NCI-H146 (cell line): ENCODE data around the gene TNPO3.
"Not testable (repeated sequence)": the region's sequence is repeated elsewhere in the genome, so short reads cannot be mapped to it uniquely, and the experiment has no call there.

Experiments used
- DNase-seq: peaks from one replicate; lab custom pipeline; 2025; lab: John Stamatoyannopoulos, UW

The TNPO3 gene

GRCh38 chr7:129069021-129069420 lies 14.1 kb upstream of the TNPO3 start:
- DNase-seq: no peak

- DNase-seq: no peak
Observed at GRCh38 chr7:129067943-129068548, 13.1 kb upstream of the TNPO3 start.

- DNase-seq: not testable (repeated sequence)
Observed at GRCh38 chr7:129067132-129067561, 12.2 kb upstream of the TNPO3 start.

GRCh38 chr7:129066290-129067131 lies 11.6 kb upstream of the TNPO3 start:
- no peak for DNase-seq

GRCh38 chr7:129055861-129056464 lies 1.1 kb upstream of the TNPO3 start:
- no peak for DNase-seq

- DNase-seq: no peak
Observed at GRCh38 chr7:129055294-129055816, 444 bp upstream of the TNPO3 start.

GRCh38 chr7:129053938-129054437 lies 923 bp downstream of the TNPO3 start:
- no peak for DNase-seq

- DNase-seq: no peak
Observed at GRCh38 chr7:129052441-129052840, 2.5 kb downstream of the TNPO3 start.

GRCh38 chr7:129051459-129051858 lies 3.5 kb downstream of the TNPO3 start:
- not testable (repeated sequence) for DNase-seq

GRCh38 chr7:129047761-129048160 lies 7.2 kb downstream of the TNPO3 start:
- DNase-seq: no peak

- DNase-seq: no peak
Observed at GRCh38 chr7:129045682-129046081, 9.2 kb downstream of the TNPO3 start.

- DNase-seq: no peak
Observed at GRCh38 chr7:129043012-129043411, 11.9 kb downstream of the TNPO3 start.

GRCh38 chr7:129041142-129042085 lies 13.5 kb downstream of the TNPO3 start:
- no peak for DNase-seq

GRCh38 chr7:129038468-129038867 lies 16.4 kb downstream of the TNPO3 start:
- DNase-seq: not testable (repeated sequence)

GRCh38 chr7:129037585-129037984 lies 17.3 kb downstream of the TNPO3 start:
- no peak for DNase-seq

GRCh38 chr7:129032017-129032416 lies 22.9 kb downstream of the TNPO3 start:
- no peak for DNase-seq

- DNase-seq: no peak
Observed at GRCh38 chr7:129030440-129030839, 24.5 kb downstream of the TNPO3 start.

GRCh38 chr7:129024125-129024524 lies 30.8 kb downstream of the TNPO3 start:
- no peak for DNase-seq

- DNase-seq: no peak
Observed at GRCh38 chr7:129021656-129022055, 33.3 kb downstream of the TNPO3 start.

- no peak for DNase-seq
Observed at GRCh38 chr7:129017933-129018538, 36.9 kb downstream of the TNPO3 start.

- DNase-seq: no peak
Observed at GRCh38 chr7:129017264-129017663, 37.6 kb downstream of the TNPO3 start.
